GM21390 (cell line): ENCODE results near the gene DNASE1L3.
"Not testable (repeated sequence)": the region's sequence is repeated elsewhere in the genome, so short reads cannot be mapped to it uniquely, and the experiment has no call there.

Source experiments
- ATAC-seq: cut with Tn5 transposase; IDR thresholded peaks from one replicate; pipeline ENCODE4 v1.9.1; 2021; ENCODE audit not compliant: unreplicated experiment

DNASE1L3 gene

DNA sequence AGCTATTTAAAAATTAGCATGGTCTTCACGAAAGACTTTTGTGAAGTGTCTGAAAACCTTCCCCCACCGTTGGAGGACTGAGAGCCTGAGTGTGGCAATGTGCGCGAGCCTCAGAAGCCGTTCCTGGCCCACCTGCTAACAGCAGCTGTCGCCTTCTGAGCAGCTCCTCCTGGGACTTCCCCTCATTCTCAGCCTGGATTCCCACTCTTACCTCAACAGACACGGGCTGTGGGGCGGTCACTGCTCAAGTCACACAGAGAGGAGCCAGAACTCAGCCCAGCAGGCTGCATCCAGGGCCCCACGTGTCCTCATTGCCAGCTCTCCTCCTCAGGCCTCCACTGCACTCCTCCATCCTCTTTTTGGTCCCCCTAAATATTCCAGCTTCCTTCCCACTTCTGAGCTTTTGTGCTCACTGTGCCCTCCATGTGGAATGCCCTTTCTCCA lies 7.8 kb downstream of the DNASE1L3 start:
- ATAC-seq, result peak; percentile 67

DNA sequence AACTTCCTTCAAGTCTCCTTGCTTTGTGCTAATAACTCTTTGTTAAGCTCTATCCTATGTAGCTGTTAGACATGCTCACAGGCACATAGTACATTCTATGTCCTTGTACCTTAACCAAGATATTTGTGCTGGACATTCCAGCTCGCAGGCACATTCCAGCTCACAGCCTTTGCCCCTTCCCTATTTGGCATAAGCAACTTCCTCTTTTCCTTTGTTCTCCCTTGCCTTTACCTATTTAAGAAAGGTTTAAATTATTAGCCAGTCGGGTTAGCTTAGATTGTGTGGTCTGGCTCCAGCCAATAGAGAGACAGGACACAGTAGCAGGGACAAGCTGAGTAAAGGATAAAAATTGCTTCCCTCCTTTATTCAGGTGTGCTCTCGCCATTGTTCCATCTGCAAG lies 9.3 kb downstream of the DNASE1L3 start:
- not testable (repeated sequence) for ATAC-seq

DNA sequence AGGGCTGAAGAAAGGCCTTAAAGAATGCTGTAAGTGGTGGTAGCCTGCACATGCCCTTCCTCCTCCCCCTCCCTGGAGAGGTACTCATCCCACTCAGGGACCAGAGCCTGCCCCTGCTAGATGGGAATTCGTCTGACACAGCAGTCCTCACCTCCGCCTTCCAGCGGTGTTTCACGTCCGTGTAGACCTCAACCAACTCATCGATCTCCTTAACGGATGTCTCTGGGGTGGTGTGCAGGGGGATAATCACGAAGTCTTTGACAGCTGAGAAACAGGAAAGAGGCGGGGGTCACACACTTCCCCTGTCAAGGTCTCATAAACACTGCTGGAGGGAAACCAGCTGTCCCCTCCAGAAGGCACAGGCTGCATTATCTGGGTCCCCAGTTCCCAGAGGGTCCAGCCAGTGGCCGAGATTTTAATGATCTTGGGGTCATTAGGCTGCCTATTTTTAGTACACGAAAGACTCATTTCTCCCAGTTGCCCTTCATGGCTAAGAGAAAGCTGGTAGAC lies 9.9 kb downstream of the DNASE1L3 start:
- ATAC-seq, result no peak

DNA sequence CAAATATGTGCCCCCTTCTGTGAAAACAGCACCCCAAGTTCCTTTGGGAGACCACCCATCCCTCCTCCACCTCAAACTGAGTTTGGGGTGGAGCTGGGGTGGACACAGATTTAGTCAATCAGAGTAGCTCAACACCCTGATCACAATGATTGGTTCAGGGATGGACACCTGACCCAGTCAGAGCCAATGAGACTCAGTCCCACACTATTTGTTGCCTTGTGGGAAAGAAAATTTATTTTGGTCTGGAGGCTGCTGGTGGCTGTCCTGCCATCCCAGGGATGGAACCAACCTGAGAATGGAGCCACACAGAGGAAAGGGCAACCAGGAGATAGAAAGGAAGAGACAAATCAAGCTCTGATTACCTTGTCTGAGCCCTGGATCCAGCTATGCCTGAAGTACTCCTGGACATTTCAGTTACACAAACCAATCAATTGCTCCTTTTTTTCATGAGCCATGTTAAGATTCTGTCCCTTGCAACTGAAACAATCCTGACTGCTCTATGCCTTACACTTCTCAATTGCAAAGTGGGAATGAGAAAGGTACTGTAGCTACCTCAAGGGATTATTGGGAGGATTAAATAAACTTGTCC lies 10.6 kb downstream of the DNASE1L3 start:
- ATAC-seq, result no peak

DNA sequence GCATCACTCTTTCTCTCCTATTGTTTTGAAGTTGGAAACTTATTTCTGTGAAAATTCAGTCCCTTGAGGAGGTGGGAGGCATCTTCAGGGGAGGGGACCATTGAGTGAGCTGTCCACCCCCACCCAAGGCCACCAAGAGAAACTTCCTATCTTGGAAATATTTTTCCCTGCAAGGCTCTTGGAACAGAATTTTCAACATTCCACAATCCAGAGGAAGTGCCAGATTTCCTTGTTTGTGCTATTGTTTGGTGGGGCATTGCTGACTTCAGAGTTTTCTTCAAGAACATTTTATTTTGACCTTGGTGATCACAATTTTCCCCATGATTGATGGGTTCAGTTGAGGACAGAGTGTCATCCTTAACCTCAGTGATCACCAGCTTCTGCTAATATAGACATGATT lies 12.0 kb downstream of the DNASE1L3 start:
- no peak for ATAC-seq

DNA sequence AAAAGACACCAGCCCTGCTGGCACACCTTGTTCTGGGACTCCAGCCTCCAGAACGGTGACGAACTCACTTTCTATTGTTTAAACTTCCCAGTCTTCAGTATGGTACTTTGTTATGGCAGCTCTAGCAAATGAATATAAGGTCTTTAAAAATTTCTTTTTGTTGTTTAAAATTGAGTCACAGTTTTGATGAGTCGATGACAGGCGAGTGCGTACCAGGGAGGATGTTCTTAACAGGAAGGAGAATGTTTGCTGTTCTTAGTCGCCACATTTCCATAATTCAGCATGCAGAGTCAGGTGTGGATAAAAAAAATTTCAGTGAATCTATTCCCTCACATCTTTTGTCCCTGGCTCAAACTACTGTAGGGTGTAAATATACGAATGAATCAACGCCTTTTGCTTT lies 12.4 kb downstream of the DNASE1L3 start:
- ATAC-seq, result no peak

DNA sequence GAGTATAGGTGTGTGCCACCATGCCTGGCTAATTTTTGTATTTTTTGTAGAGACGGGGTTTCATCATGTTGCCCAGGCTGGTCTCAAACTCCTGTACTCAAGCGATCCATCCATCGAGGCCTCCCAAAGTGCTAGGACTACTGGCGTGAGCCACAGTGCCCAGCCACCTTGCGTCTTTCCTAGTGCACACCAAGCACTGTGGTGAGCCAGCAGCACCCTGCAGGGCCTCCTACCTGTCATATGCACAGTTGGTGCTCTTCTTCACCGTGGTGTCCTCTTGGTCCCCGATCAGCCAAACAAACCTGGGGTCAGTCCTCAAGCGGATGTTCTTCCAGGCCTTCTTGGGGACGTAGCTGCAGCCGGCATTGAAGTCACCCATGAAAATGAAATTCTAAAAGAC lies 13.2 kb downstream of the DNASE1L3 start:
- no peak for ATAC-seq

DNA sequence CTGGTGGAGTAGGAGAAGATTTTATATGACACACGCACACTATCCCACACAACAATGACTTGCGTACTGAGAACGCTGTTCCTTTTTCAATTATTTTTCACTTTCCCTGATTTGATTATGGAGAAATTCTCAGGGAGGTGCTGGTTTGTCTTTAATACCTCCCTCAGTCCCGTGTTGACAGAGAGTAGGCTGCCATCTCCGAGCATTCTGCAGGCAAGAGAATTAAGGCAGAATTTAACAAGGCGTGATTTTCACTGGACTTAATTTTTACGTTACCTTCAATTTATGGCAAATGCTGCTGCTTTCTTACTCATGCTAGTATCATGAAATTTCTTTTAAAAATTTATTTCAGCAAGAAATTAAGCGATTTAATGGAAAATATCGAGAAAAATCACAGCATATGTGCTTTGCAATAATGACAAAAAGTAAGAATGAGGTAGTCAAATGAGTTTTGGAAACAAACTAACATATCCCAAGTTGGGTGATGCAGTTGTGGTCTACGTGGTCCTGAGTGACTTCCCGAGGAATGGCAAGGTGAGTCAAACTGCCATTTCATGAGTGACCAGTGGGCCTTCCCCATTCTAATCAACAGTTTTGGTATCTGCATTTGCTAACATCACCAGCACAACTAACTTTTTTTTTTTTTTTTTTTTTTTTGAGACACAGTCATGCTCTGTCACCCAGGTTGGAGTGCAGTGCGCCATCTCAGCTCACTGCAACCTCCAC lies 16.9 kb downstream of the DNASE1L3 start:
- ATAC-seq, result no peak

DNA sequence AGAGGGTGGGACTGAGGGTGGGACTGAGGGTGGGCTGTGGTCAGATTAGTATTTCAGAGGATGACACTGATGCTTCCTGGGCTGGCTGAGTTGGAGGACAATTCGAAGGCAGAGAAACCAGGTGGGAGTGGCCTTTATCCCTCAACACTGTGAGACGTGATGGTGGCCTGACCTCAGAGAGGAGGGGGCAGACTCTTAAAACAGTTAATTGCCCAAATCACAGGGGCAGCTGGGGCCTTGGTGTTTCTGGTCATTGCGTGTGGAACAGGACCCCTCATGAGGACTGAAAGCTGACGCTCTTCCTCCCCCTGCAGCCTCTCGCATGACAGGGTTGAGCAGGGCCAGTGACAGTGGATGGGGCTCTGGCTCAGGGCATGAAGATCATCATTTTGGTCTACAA lies 18.7 kb downstream of the DNASE1L3 start:
- no peak for ATAC-seq

DNA sequence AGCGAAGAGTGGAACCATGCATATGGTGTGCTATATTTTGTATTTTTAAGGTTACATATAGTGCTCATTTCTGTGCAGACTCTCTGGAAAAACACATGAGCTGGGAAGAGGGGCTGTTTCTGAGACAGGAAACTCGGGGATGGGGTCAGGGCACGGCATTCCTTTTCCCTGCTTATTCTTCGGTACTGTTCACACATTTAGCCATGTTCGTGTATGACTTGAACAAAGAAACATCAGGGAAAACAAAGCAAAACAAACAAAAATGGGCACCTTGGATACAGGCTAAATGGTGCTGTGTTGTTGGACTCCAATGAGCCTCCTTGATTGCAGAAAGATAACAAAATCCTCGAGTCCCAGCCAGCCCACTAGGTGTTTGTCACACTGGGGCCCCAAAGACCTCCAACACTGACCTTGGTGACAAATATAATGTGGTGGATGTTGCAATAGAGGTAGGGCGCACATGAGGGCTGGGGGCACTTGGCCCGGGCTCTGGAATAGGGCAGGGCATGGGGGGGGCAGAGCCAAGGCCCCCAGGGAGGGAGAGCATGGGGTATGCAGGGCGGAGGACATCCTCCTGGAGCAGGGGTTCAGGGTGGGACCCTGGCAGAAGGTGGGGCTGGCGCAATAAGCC lies 19.3 kb downstream of the DNASE1L3 start:
- no peak for ATAC-seq

DNA sequence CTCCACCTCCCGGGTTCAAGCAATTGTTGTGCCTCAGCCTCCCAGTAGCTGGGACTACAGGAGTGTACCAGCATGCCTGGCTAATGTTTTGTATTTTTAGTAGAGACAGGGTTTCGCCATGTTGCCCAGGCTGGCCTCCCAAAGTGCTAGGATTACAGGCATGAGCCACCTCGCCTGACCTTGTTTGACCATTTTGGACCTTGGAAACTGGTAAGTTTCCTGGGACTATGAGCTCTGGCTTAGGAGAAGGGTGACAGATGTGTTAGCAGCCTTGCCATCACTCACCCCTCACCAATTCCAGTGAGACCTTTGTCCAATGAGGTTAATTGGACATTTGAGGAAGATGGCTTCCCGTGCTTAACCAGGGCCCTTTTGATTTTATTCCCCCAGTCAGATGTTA lies 19.9 kb downstream of the DNASE1L3 start:
- ATAC-seq, result no peak

DNA sequence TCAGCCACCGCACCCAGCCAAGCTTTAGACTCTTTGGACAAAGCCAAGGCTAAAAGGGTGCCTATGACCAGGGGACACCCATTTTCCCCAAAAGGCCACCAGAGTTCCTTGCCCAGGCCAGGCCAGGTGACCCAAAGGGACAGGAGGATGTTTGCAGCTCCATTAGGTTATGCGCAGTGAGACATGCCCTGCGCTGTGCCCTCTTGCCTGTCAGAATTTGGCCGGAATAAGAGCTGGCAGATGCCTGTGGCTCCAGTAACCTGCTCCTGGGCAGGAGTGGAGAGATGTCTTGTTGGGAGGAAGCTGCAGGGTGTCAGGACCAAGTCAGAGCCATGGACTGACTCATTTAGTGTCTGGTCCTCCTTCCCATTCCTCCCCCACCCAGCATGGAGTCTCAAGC lies 20.5 kb downstream of the DNASE1L3 start:
- no peak for ATAC-seq

DNA sequence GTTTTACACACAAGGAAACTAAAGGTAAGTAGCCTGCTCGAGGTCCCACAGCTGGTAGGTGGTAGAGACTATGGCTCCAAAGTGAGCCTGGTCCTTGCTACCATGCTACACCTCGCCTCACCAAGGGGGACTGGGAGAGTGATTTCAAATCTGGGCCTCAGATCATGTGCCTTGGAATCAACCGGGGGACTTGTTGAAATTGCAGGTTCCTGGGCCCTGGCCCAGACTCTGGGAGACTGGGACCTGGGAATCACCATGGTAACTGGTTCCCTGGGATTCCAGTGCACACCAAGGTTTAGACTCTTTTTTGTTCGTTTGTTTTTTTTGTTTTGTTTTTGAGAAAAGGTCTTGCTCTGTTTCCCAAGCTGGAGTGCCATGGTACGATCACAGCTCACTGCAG lies 21.1 kb downstream of the DNASE1L3 start:
- no peak for ATAC-seq

DNA sequence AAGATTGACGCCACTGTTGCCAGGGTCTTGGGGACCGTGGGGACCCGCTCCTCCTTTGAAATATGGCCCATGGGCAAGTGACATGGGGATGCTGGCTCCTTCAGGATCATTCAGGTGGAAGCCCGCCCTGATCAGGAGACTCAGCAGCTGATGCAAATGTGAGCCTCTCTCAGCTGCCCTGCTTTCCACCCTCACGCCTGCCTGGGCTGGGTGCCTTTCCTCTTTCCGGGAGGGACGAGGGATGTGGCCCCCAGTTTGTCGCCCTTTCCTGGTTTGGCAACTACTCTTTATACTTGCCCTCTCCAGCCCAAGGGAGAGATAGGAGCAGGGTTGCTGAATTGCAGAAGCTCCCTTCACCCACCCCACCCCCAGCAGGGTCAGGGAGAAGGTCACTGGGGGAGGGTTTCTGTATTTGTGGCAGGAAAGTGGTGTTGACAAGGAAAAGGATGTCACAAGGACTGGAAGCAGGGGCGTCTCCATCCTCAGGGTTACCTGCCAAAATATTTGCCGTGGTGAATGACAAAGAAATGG lies 21.8 kb downstream of the DNASE1L3 start:
- no peak for ATAC-seq

DNA sequence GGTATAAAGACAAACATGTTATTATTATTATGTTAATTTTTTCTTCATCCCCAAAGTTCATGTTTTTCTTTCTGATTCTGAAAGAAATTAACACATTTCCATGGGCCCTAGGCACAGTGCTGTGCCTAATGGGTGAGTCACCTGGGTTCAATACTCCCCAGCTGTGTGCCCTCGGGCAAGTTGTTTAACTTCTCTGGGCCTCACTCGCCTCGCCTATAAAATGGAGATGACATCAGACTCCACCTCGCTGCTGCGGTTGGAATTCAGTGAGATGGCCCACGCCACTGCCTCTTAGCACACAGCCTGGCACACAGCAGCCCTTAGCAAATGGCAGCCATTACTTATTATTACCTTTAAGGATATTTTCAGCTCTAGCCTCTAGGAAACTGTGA lies 22.6 kb downstream of the DNASE1L3 start:
- no peak for ATAC-seq

DNA sequence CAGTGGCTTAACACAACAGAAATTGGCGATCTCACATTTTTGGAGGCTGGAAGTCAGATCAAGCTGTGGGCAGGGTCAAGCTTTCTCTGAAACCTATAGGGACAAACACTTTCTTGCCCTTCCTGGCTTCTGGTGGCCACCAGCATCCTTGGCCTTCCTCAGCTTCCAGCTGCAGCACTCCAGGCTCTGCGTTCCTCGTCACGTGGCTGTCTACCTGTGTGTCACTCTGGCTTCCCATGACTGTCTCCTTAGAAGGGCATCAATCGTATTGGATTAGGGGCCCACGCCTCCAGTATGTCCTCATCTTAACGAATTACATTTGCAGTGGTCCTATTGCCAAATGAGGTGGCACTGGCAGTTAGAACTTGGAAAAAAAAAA lies 25.8 kb downstream of the DNASE1L3 start:
- no peak for ATAC-seq

DNA sequence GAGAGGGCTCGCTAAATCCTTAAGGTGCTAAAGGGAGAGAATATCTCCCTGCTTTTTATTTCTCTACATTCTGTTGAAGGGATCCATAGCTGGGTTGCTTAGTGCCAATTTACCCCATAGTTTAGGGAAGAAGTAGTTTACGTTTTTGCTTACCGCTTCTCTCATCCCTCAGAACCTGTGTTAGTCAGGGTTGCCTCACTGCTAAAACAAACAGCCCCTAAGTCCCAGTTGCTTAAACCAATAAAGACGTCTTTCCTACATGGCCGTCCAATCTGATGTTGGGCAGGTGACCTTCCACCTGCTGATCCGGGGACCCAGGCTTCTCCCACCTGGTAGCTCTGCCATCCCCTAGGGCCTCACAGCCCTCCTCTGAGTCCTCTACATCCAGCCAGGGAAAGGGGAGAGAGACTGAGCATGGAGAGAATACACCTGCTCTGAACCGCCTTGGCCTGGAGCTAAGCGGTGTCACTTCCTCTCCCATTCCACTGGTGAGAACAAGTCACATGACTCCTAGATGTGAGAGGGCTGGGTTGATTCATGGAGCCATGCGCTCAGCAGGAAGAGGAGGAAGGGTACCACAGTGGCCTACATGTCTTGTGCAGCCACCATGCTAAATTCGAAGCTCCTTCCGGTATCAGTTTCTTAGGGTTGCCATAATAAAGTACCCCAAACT lies 26.3 kb downstream of the DNASE1L3 start:
- ATAC-seq, result no peak

DNA sequence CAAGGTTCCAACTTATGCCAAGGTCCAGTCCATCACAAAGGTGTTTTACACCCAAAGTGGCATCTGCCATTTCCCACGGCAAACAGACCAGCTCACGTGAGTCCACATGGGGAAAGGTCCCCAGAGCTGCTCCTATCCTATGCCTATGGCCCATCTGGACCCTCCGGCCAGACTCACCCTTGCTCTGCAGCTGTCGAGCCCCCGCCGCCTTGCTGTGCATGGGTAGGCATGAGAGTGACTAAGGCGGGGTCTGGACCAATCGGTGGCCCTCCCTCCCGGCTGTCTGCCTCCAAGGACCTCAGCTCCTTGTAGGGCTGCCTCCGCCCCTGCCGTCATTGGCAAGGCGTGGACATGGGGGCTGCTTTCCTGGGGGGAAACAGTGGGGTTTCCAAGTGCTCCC lies 26.9 kb downstream of the DNASE1L3 start:
- ATAC-seq, result no peak

DNA sequence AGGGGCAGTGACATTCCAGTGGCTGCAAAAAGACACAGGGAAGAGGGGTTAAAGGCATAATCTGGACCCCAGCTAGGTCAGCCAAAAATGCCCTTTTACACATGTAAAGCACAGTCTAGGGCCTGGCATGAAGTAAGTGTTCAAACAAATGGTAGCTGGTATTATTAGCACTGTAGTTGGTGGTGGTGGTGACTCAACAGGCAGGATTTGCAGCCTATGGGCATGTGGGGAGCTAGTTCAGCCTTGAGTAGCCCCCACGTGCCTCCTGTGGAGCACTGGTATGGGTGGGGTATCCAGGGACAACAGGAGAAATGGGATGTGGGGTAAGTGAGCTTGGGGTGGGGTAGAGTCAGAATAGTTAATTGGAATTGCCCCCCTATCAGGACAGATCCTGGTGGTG lies 27.6 kb downstream of the DNASE1L3 start:
- no peak for ATAC-seq

DNA sequence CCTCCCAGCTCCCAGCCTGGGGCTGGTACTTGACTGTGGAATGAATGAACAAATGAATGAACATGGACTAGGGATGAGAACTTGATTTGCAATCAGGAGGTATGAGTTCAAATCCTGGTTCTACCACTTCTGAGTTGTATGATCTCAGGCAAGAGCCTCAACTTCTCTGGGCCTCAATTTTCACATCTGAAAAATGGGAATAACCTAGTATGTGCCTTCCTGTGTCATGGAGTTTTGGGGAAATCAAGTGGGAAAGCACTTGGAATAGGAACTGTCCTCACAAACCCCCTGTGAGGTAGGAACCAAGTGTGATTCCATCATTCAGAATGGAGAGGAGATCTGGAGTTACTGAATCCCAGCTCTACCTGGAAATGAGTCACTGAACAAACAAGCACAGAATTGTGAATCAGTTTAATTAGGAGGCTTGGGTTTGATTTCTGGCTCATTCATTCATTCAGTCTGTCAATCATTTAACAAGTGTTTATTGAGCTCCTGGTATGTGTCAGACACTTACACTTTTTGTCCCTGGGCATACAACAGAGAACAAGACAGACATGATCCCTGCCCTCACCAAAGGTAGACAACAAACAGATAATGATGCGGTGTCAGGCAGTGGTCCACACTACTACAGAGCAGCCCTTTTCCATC lies 29.7 kb downstream of the DNASE1L3 start:
- ATAC-seq, result no peak
